ENCODE data around the gene AR. TPM values are rescaled to one million over a fixed set of nuclear protein-coding genes. Genes with fewer than 3 reads are reported as not detected.
A peak's percentile ranks its signal among the peaks of the same experiment; 100 is the strongest.

The AR gene
- total and polyA plus RNA-seq, 2 of the 4 experiments (the other 2 are of a cell fraction): 1.5 to 4.7 TPM

DNA sequence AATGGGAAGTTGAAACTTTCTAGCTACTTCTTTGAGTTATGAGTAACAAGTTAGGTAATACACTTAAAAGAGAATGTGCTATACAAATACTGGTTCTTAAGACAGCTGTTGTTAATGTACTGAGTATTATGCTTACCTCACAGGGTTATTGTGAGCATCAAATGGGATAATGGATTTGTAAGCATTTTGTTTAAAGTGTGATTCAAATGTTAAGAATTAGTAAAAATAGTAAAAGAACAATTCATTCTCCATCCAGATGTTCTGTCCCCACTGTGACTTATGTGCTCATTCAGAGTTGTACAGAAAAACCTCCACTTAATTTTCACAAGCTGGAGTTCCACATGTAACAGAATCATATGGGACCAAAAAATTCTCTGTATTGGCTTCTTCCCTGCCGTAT is 63.6 kb downstream of the AR start:
- H2AFZ ChIP-seq (replicated peaks; ENCODE audit: low read length, poor library complexity): no peak overlapping the region
- no peaks in the 10 kb centered on the region for H3K27me3 ChIP-seq (ENCODE audit: control insufficient read depth, insufficient read depth, low read length)
- no peaks in the 10 kb centered on the region for H3K79me1 ChIP-seq (ENCODE audit: low read depth in 1 of 2, low read length in 2 of 2)
- BruUV-seq (replicated peaks): no TSS peak
- no peak overlapping the region for H2AK5ac ChIP-seq (ENCODE audit: low read depth, low read length)
- H2BK5ac ChIP-seq (ENCODE audit: low read depth, low read length, poor library complexity, severe bottlenecking): no peak overlapping the region
- no peak overlapping the region for H3K4me2 ChIP-seq (ENCODE audit: low read depth, low read length)
- dilution Hi-C loops (cut with HindIII; ENCODE audit: low sequenced_read_pairs, unreplicated experiment) (no loop called here), in situ Hi-C loops (cut with MboI; ENCODE audit: low sequenced_read_pairs) (no loop called here), intact Hi-C loops (cut with micrococcal nuclease) (no loop called here)
- H4K8ac ChIP-seq (ENCODE audit: low read depth in 2 of 2, low read length in 2 of 2): no peak overlapping the region
- H2AK9ac ChIP-seq (replicated peaks; ENCODE audit: low read depth, low read length, poor library complexity): no peak overlapping the region
- TF ChIP-seq RCOR1 (IDR thresholded peaks at IDR 0.05; ENCODE audit: insufficient replicate concordance, low read length) (no peak), CTCF (conservative IDR thresholded peaks at IDR 0.05; ENCODE audit: low read depth, low read length) (no peak)
- H3K9me1 ChIP-seq (ENCODE audit: insufficient read depth, low read length): no peaks in the 10 kb centered on the region
- no peak overlapping the region for H2BK120ac ChIP-seq (ENCODE audit: low read depth, low read length)
- H3K23ac ChIP-seq (ENCODE audit: low read depth, low read length): no peak overlapping the region
- no peak overlapping the region for H3K14ac ChIP-seq (replicated peaks; ENCODE audit: low read depth, low read length)
- H3K4ac ChIP-seq (ENCODE audit: low read depth, low read length): no peak overlapping the region
- H3K9ac ChIP-seq (ENCODE audit: low read depth, low read length): no peak overlapping the region
- H2BK20ac ChIP-seq (ENCODE audit: low read depth, low read length): no peak overlapping the region
- no peaks in the 10 kb centered on the region for H3K9me3 ChIP-seq (ENCODE audit: control insufficient read depth, insufficient read depth, low read length)
- no peak overlapping the region for H3K27ac ChIP-seq (ENCODE audit: insufficient read depth, low read length)
- no peaks in the 10 kb centered on the region for H4K20me1 ChIP-seq (ENCODE audit: insufficient read depth, low read length)
- no peak overlapping the region for H3K4me3 ChIP-seq (ENCODE audit: insufficient read depth, low read depth, low read length)
- DNase-seq (peak; percentile 44), ATAC-seq (ENCODE audit: low read depth) (no peak)
- H4K5ac ChIP-seq (ENCODE audit: low read depth, low read length): no peak overlapping the region
- CTCF ChIA-PET: no interaction called here
- POLR2A ChIA-PET (ENCODE audit: unreplicated experiment): no interaction called here
- 40% methylated on average over 1 of the region's 1 CpG; no CpG with 5 or more reads in 1 of the 2 experiments for WGBS, 2 experiments (ENCODE audit: extremely low coverage in 2 of 2, insufficient read length in 1 of 2)
- H3K18ac ChIP-seq (ENCODE audit: low read depth, low read length): no peak overlapping the region
- H3K56ac ChIP-seq (ENCODE audit: extremely low read depth, insufficient read depth, low read length): no peak overlapping the region
- no peak overlapping the region for H4K91ac ChIP-seq (ENCODE audit: insufficient read depth, low read depth, low read length)
- no peaks in the 10 kb centered on the region for H3K36me3 ChIP-seq (ENCODE audit: control insufficient read depth, insufficient read depth, low read length)
- H2BK15ac ChIP-seq (ENCODE audit: low read depth, low read length): no peak overlapping the region
- H3K4me1 ChIP-seq (ENCODE audit: control insufficient read depth, insufficient read depth, low read length): no peaks in the 10 kb centered on the region

Measured in IMR-90 (cell line).